ENCODE data around the gene PCNT.

The PCNT gene

GRCh38 chr21:46352913-46353312 is 29.0 kb downstream of the PCNT start:
- no peak for DNase-seq (ENCODE audit: low read depth)
- no peak overlapping the region for H3K4me3 ChIP-seq (ENCODE audit: low read depth, low read length)

- no peak for DNase-seq (ENCODE audit: low read depth)
- H3K4me3 ChIP-seq (ENCODE audit: low read depth, low read length): no peak overlapping the region
Measured at GRCh38 chr21:46354046-46354445, 30.1 kb downstream of the PCNT start.

GRCh38 chr21:46354518-46354917 is 30.6 kb downstream of the PCNT start:
- no peak for DNase-seq (ENCODE audit: low read depth)
- no peak overlapping the region for H3K4me3 ChIP-seq (ENCODE audit: low read depth, low read length)

GRCh38 chr21:46355161-46356004 is 31.4 kb downstream of the PCNT start:
- DNase-seq (ENCODE audit: low read depth): no peak
- H3K4me3 ChIP-seq (ENCODE audit: low read depth, low read length): no peak overlapping the region

GRCh38 chr21:46356005-46356338 is 32.0 kb downstream of the PCNT start:
- no peak overlapping the region for H3K4me3 ChIP-seq (ENCODE audit: low read depth, low read length)
- DNase-seq (ENCODE audit: low read depth): no peak

- no peak overlapping the region for H3K4me3 ChIP-seq (ENCODE audit: low read depth, low read length)
- no peak for DNase-seq (ENCODE audit: low read depth)
Measured at GRCh38 chr21:46356494-46357334, 32.8 kb downstream of the PCNT start.

GRCh38 chr21:46357335-46357604 is 33.3 kb downstream of the PCNT start:
- H3K4me3 ChIP-seq (ENCODE audit: low read depth, low read length): no peak overlapping the region
- DNase-seq (ENCODE audit: low read depth): no peak

- no peak overlapping the region for H3K4me3 ChIP-seq (ENCODE audit: low read depth, low read length)
- DNase-seq (ENCODE audit: low read depth): no peak
Measured at GRCh38 chr21:46357684-46358425, 33.9 kb downstream of the PCNT start.

GRCh38 chr21:46361176-46361575 is 37.2 kb downstream of the PCNT start:
- no peak overlapping the region for H3K4me3 ChIP-seq (ENCODE audit: low read depth, low read length)
- DNase-seq (ENCODE audit: low read depth): no peak

GRCh38 chr21:46361935-46362334 is 38.0 kb downstream of the PCNT start:
- H3K4me3 ChIP-seq (ENCODE audit: low read depth, low read length): no peak overlapping the region

GRCh38 chr21:46362946-46363345 is 39.0 kb downstream of the PCNT start:
- no peak for DNase-seq (ENCODE audit: low read depth)
- H3K4me3 ChIP-seq (ENCODE audit: low read depth, low read length): no peak overlapping the region

More at GRCh38 chr21:46361935-46362334, 38.0 kb downstream of the PCNT start:
- no peak for DNase-seq (ENCODE audit: low read depth)

- no peak overlapping the region for H3K4me3 ChIP-seq (ENCODE audit: low read depth, low read length)
- DNase-seq (ENCODE audit: low read depth): no peak
Measured at GRCh38 chr21:46363698-46364097, 39.7 kb downstream of the PCNT start.

- H3K4me3 ChIP-seq (ENCODE audit: low read depth, low read length): no peak overlapping the region
- DNase-seq (ENCODE audit: low read depth): no peak
Measured at GRCh38 chr21:46366091-46366490, 42.1 kb downstream of the PCNT start.

GRCh38 chr21:46366561-46366960 is 42.6 kb downstream of the PCNT start:
- no peak for DNase-seq (ENCODE audit: low read depth)
- H3K4me3 ChIP-seq (ENCODE audit: low read depth, low read length): no peak overlapping the region

GRCh38 chr21:46366966-46367365 is 43.0 kb downstream of the PCNT start:
- no peak overlapping the region for H3K4me3 ChIP-seq (ENCODE audit: low read depth, low read length)
- no peak for DNase-seq (ENCODE audit: low read depth)

GRCh38 chr21:46368533-46369285 is 44.8 kb downstream of the PCNT start:
- DNase-seq (ENCODE audit: low read depth): no peak
- H3K4me3 ChIP-seq (ENCODE audit: low read depth, low read length): no peak overlapping the region

- no peak overlapping the region for H3K4me3 ChIP-seq (ENCODE audit: low read depth, low read length)
- DNase-seq (ENCODE audit: low read depth): no peak
Measured at GRCh38 chr21:46369520-46370235, 45.7 kb downstream of the PCNT start.

- H3K4me3 ChIP-seq (ENCODE audit: low read depth, low read length): no peak overlapping the region
- no peak for DNase-seq (ENCODE audit: low read depth)
Measured at GRCh38 chr21:46371204-46372013, 47.5 kb downstream of the PCNT start.
